ENCODE results near the gene WASF2. TPM values are rescaled to one million over a fixed set of nuclear protein-coding genes. Genes with fewer than 3 reads are reported as not detected.

Gene WASF2
- total RNA-seq, 2 experiments from 2014 or later, result 119 to 121 TPM

DNA sequence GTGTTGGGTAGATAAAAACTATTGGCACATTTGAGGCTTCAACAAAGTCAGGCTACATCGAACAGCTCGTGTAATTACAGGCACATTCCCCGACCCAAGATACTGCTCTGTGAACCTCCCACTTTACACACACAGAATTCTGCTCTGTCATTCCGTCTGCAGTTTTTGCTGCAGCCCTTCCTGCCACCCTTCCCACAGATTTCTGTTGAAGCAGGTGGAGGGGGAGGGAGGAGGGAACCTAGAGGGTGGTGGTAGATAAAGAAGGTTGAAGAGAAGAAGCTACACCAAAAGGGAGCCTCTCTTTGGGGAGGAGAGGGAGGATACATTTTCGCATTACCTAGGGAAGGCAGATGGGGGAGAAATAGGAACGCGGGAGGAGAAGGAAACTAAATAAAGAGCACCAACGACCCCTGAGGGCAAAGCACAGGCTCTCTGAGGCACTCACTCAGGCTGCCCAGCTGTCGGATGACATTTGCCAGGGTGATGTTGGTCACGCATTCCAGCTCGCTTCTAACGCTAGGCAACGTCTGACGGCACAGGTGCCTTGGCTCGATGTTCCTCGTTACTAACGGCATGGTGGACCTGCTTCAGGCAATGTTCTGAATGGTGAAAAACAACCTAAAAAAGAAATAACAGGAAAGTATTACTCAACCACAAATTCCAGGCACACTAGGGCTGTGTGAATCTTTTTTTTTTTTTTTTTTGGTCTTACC lies 61.5 kb downstream of the WASF2 start:
- TF ChIP-seq, protein P1, sequence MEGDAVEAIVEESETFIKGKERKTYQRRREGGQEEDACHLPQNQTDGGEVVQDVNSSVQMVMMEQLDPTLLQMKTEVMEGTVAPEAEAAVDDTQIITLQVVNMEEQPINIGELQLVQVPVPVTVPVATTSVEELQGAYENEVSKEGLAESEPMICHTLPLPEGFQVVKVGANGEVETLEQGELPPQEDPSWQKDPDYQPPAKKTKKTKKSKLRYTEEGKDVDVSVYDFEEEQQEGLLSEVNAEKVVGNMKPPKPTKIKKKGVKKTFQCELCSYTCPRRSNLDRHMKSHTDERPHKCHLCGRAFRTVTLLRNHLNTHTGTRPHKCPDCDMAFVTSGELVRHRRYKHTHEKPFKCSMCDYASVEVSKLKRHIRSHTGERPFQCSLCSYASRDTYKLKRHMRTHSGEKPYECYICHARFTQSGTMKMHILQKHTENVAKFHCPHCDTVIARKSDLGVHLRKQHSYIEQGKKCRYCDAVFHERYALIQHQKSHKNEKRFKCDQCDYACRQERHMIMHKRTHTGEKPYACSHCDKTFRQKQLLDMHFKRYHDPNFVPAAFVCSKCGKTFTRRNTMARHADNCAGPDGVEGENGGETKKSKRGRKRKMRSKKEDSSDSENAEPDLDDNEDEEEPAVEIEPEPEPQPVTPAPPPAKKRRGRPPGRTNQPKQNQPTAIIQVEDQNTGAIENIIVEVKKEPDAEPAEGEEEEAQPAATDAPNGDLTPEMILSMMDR (IDR thresholded peaks at IDR 0.05), result no peak
- H3K36me3 Mint-ChIP-seq (ENCODE audit: low read depth), result peaks cover 52% of the 10 kb centered on the region
- H3K36me3 ChIP-seq (ENCODE audit: insufficient read depth, low read length), result peaks cover 35% of the 10 kb centered on the region
- H3K27ac Mint-ChIP-seq, result peak overlapping the region; percentile 86
- intact Hi-C loops (cut with DNase I, micrococcal nuclease), result no loop called here
- H3K4me3 Mint-ChIP-seq, result peak overlapping the region; percentile 84
- H3K9me3 Mint-ChIP-seq, result no peaks in the 10 kb centered on the region
- DNase-seq (peak in 2 of 14 experiments; percentile 17 to 30), ATAC-seq (ENCODE audit: poor library complexity) (peak; percentile 27)
- no peaks in the 10 kb centered on the region for H3K27me3 ChIP-seq (ENCODE audit: control insufficient read depth in 1 of 2, insufficient read depth in 2 of 2, low read length in 2 of 2)
- peak overlapping the region; percentile 49 to 54 for H3K27ac ChIP-seq (ENCODE audit: low read depth in 1 of 2, low read length in 2 of 2)
- no peaks in the 10 kb centered on the region for H3K27me3 Mint-ChIP-seq
- peaks cover 70% of the 10 kb centered on the region for H3K4me1 ChIP-seq (ENCODE audit: insufficient read depth, low read length)
- CTCF ChIA-PET, result interaction anchor here (0.7 to 4.4 kb wide), 4 partner anchors 10 to 128 kb away, joined by 3 to 18 read pairs (median 4); no protein-coding TSS in a partner anchor
- no peaks in the 10 kb centered on the region for H3K9me3 ChIP-seq (ENCODE audit: control insufficient read depth in 1 of 2, insufficient read depth in 1 of 2, low read length in 2 of 2)
- peaks cover 86% of the 10 kb centered on the region for H3K4me1 Mint-ChIP-seq (ENCODE audit: low read depth)
- POLR2A ChIA-PET, result interaction anchor here (1.0 to 4.1 kb wide), 3 partner anchors 8 to 62 kb away, joined by 5 to 21 read pairs (median 10); partner anchors contain the start of gene WASF2
- H3K4me3 ChIP-seq (ENCODE audit: low read length), result peak overlapping the region; percentile 37

DNA sequence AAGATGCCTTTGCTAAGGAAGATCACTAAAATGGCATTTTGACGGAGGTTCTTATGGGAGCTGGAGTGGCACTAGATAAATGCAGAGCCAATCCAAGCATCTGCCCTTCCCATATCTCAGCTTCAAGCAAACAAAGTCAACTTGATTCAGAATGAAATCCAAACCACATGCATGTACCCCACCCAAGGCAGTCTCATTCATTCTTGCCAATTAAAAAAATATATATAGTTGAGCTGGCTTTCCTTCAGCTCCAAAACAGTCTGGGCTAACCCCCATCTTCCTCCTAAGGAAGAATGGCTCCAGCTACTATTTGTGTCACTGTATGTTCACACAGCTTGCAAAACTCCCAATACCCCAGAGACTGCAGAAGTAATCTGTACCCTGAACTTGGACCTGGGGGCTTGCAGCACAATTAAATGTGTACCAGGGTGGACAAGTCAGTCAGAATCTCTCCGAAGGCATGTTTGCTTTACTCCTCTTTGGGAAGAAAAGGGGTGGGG lies 62.1 kb downstream of the WASF2 start:
- H3K27ac ChIP-seq (ENCODE audit: low read depth in 1 of 2, low read length in 2 of 2), result peak overlapping the region in 1 of 2 donors; percentile 49
- TF ChIP-seq, protein P1 (IDR thresholded peaks at IDR 0.05), result no peak
- peaks cover 53% of the 10 kb centered on the region for H3K36me3 Mint-ChIP-seq (ENCODE audit: low read depth)
- ChIA-PET CTCF (interaction anchor here (0.9 to 4.4 kb wide), 4 partner anchors 9 to 129 kb away, joined by 3 to 18 read pairs (median 4); no protein-coding TSS in a partner anchor), POLR2A (interaction anchor here (1.0 to 4.1 kb wide), 3 partner anchors 9 to 62 kb away, joined by 5 to 21 read pairs (median 10); partner anchors contain the start of gene WASF2)
- no peak for DNase-seq
- no peak for ATAC-seq (ENCODE audit: poor library complexity)
- peaks cover 67% of the 10 kb centered on the region for H3K4me1 ChIP-seq (ENCODE audit: insufficient read depth, low read length)
- H3K9me3 Mint-ChIP-seq, result no peaks in the 10 kb centered on the region
- H3K27ac Mint-ChIP-seq, result peak overlapping the region; percentile 86
- H3K9me3 ChIP-seq (ENCODE audit: control insufficient read depth in 1 of 2, insufficient read depth in 1 of 2, low read length in 2 of 2), result no peaks in the 10 kb centered on the region
- peak overlapping the region; percentile 84 for H3K4me3 Mint-ChIP-seq
- H3K27me3 Mint-ChIP-seq, result no peaks in the 10 kb centered on the region
- H3K36me3 ChIP-seq (ENCODE audit: insufficient read depth, low read length), result peaks cover 35% of the 10 kb centered on the region
- H3K4me1 Mint-ChIP-seq (ENCODE audit: low read depth), result peaks cover 82% of the 10 kb centered on the region
- H3K4me3 ChIP-seq (ENCODE audit: low read length), result peak overlapping the region; percentile 37
- H3K27me3 ChIP-seq (ENCODE audit: control insufficient read depth in 1 of 2, insufficient read depth in 2 of 2, low read length in 2 of 2), result no peaks in the 10 kb centered on the region
- intact Hi-C loops (cut with DNase I, micrococcal nuclease), result no loop called here

DNA sequence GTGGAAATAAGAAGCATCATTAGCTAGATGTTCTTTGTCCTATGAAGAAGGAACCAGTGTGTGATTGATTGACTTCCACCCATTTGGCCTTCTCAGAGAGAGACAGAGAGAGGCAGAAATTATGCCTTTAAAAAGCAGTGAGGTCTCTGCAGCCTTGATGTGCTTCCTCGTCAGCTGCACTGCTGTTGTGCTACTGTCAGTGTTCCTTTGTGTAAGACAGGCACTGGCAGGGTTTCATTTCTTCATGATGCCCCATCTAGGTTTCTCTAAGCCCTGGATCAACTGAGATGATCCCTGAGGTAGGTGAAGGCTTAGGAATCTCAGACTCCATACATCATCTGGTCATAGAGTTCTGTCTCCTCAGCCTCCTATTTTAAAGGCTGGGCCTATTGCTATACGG lies 62.6 kb downstream of the WASF2 start:
- ATAC-seq (ENCODE audit: poor library complexity), result no peak
- POLR2A ChIA-PET, result interaction anchor here (1.6 to 4.1 kb wide), 3 partner anchors 9 to 63 kb away, joined by 3 to 21 read pairs (median 10); partner anchors contain the start of gene WASF2
- CTCF ChIA-PET, result interaction anchor here (0.9 to 4.4 kb wide), 4 partner anchors 9 to 129 kb away, joined by 3 to 18 read pairs (median 4); no protein-coding TSS in a partner anchor
- intact Hi-C loops (cut with DNase I, micrococcal nuclease), result no loop called here
- no peak overlapping the region for H3K27ac ChIP-seq (ENCODE audit: low read depth in 1 of 2, low read length in 2 of 2)
- Mint-ChIP-seq H3K27ac (peak overlapping the region; percentile 86), H3K4me1 (ENCODE audit: low read depth) (peaks cover 87% of the 10 kb centered on the region), H3K36me3 (ENCODE audit: low read depth) (peaks cover 53% of the 10 kb centered on the region), H3K27me3 (no peaks in the 10 kb centered on the region), H3K4me3 (peak overlapping the region; percentile 84), H3K9me3 (no peaks in the 10 kb centered on the region)
- no peaks in the 10 kb centered on the region for H3K9me3 ChIP-seq (ENCODE audit: control insufficient read depth in 1 of 2, insufficient read depth in 1 of 2, low read length in 2 of 2)
- H3K27me3 ChIP-seq (ENCODE audit: control insufficient read depth in 1 of 2, insufficient read depth in 2 of 2, low read length in 2 of 2), result no peaks in the 10 kb centered on the region
- H3K4me3 ChIP-seq (ENCODE audit: low read length), result no peak overlapping the region
- peaks cover 67% of the 10 kb centered on the region for H3K4me1 ChIP-seq (ENCODE audit: insufficient read depth, low read length)
- TF ChIP-seq, protein P1 (IDR thresholded peaks at IDR 0.05), result no peak
- H3K36me3 ChIP-seq (ENCODE audit: insufficient read depth, low read length), result peaks cover 35% of the 10 kb centered on the region
- DNase-seq, result no peak

All from CD4-positive, alpha-beta T cell (primary cell).